Astrocyte (in vitro differentiated cells and primary cell): ENCODE data around the gene NAP1L4. TPM values are rescaled to one million over a fixed set of nuclear protein-coding genes. Genes with fewer than 3 reads are reported as not detected.

Experiments
- DNase-seq: peaks from one replicate; pipeline ENCODE4 v3.0.0-alpha.2; 2010; ENCODE audit warnings: low read depth
- FAIRE-seq: peaks from 2 replicates; lab custom pipeline; 2011; peaks lifted over from hg19 to GRCh38; lab: Jason Lieb, UNC
- H2AFZ ChIP-seq: 2 replicates; pipeline ENCODE4 v1.6.0; 2012; ENCODE audit warnings: low read depth, low read length, inconsistent platforms
- H3K27ac ChIP-seq: 2 replicates; pipeline ENCODE4 v1.5.1; 2011; ENCODE audit warnings: low read depth, low read length, inconsistent platforms
- H3K27me3 ChIP-seq: 2 replicates; pipeline ENCODE4 v1.6.0; 2011; ENCODE audit warnings: low read length, inconsistent platforms; ENCODE audit not compliant: insufficient read depth
- H3K36me3 ChIP-seq: 2 replicates; pipeline ENCODE4 v1.5.1; 2011; ENCODE audit warnings: low read length, inconsistent platforms; ENCODE audit not compliant: insufficient read depth
- H3K4me1 ChIP-seq: 2 replicates; pipeline ENCODE4 v1.5.1; 2011; ENCODE audit warnings: low read length, inconsistent platforms; ENCODE audit not compliant: insufficient read depth
- H3K4me2 ChIP-seq: 2 replicates; pipeline ENCODE4 v1.6.0; 2012; ENCODE audit warnings: low read length, inconsistent platforms
- H3K4me3 ChIP-seq: 2 replicates; pipeline ENCODE4 v1.5.1; 2011; ENCODE audit warnings: low read depth, mild to moderate bottlenecking, low read length, inconsistent platforms; ENCODE audit not compliant: insufficient read depth
- H3K79me2 ChIP-seq: 2 replicates; pipeline ENCODE4 v1.6.0; 2012; ENCODE audit warnings: mild to moderate bottlenecking, low read length, inconsistent platforms; ENCODE audit not compliant: insufficient read depth
- H3K9ac ChIP-seq: 2 replicates; pipeline ENCODE4 v1.6.0; 2012; ENCODE audit warnings: mild to moderate bottlenecking, low read length, inconsistent platforms
- H3K9me3 ChIP-seq: 2 replicates; pipeline ENCODE4 v1.5.1; 2012; ENCODE audit warnings: low read depth, mild to moderate bottlenecking, low read length, inconsistent platforms; ENCODE audit not compliant: insufficient read depth
- H4K20me1 ChIP-seq: 2 replicates; pipeline ENCODE4 v1.6.0; 2012; ENCODE audit warnings: low read length, inconsistent platforms; ENCODE audit not compliant: insufficient read depth
- H3K27ac Mint-ChIP-seq: one replicate; pipeline ENCODE4 v1.8.0; 2021; ENCODE audit warnings: mild to moderate bottlenecking, mixed read lengths; ENCODE audit not compliant: unreplicated experiment
- H3K27me3 Mint-ChIP-seq: one replicate; pipeline ENCODE4 v1.8.0; 2021; ENCODE audit warnings: low read depth, mixed read lengths; ENCODE audit not compliant: unreplicated experiment
- H3K36me3 Mint-ChIP-seq: one replicate; pipeline ENCODE4 v1.8.0; 2021; ENCODE audit warnings: low read depth, mixed read lengths; ENCODE audit not compliant: unreplicated experiment
- H3K4me1 Mint-ChIP-seq: one replicate; pipeline ENCODE4 v1.8.0; 2021; ENCODE audit warnings: low read depth, mixed read lengths; ENCODE audit not compliant: unreplicated experiment
- H3K4me3 Mint-ChIP-seq: one replicate; pipeline ENCODE4 v1.8.0; 2021; ENCODE audit warnings: mild to moderate bottlenecking, moderate library complexity, mixed read lengths; ENCODE audit not compliant: unreplicated experiment
- H3K9me3 Mint-ChIP-seq: one replicate; pipeline ENCODE4 v1.8.0; 2021; ENCODE audit warnings: mild to moderate bottlenecking, mixed read lengths; ENCODE audit not compliant: unreplicated experiment
- CTCF ChIP-seq: IDR thresholded peaks from 2 replicates; pipeline ENCODE4 v1.5.1; 2011; ENCODE audit warnings: low read depth, mild to moderate bottlenecking, inconsistent platforms, low read length, moderate library complexity; ENCODE audit not compliant: insufficient read depth
- EZH2 ChIP-seq: IDR thresholded peaks from 2 replicates; pipeline ENCODE4 v1.6.1; 2012; ENCODE audit warnings: mild to moderate bottlenecking, low read length, inconsistent platforms; ENCODE audit not compliant: insufficient read depth
- total RNA-seq: library from RNA; stranded (reverse); gene quantifications from 2 replicates; pipeline ENCODE4 v1.2.1, GENCODE V29; 2021

NAP1L4 gene
- total RNA-seq, 1 donor from 2014 or later, result 153 TPM

- H3K27me3 ChIP-seq, result no peaks in the 10 kb centered on the region
- H3K4me1 ChIP-seq, result no peaks in the 10 kb centered on the region
- no peak overlapping the region for H3K4me2 ChIP-seq
- Mint-ChIP-seq H3K27ac (peak overlapping the region; percentile 28), H3K36me3 (peaks cover 25% of the 10 kb centered on the region), H3K27me3 (no peaks in the 10 kb centered on the region), H3K9me3 (no peaks in the 10 kb centered on the region), H3K4me3 (no peak overlapping the region), H3K4me1 (peaks cover 9% of the 10 kb centered on the region)
- peaks cover 17% of the 10 kb centered on the region for H3K79me2 ChIP-seq
- peaks cover 40% of the 10 kb centered on the region for H3K36me3 ChIP-seq
- DNase-seq (no peak), FAIRE-seq (no peak)
- H3K9ac ChIP-seq, result no peak overlapping the region
- H3K27ac ChIP-seq, result no peak overlapping the region
- H4K20me1 ChIP-seq, result peaks cover 44% of the 10 kb centered on the region
- no peaks in the 10 kb centered on the region for H3K9me3 ChIP-seq
- no peak overlapping the region for H2AFZ ChIP-seq
- no peak overlapping the region for H3K4me3 ChIP-seq
- TF ChIP-seq EZH2, result no peak
- TF ChIP-seq CTCF, result no peak
These were observed 38.4 kb upstream of the NAP1L4 start for GRCh38 chr11:3030289-3031070.

GRCh38 chr11:3028813-3029212, 36.7 kb upstream of the NAP1L4 start:
- Mint-ChIP-seq H3K9me3 (no peaks in the 10 kb centered on the region), H3K36me3 (peaks cover 27% of the 10 kb centered on the region), H3K27ac (no peak overlapping the region), H3K27me3 (no peaks in the 10 kb centered on the region), H3K4me3 (no peak overlapping the region), H3K4me1 (peaks cover 9% of the 10 kb centered on the region)
- no peak overlapping the region for H3K4me3 ChIP-seq
- no peak overlapping the region for H2AFZ ChIP-seq
- peaks cover 37% of the 10 kb centered on the region for H4K20me1 ChIP-seq
- no peaks in the 10 kb centered on the region for H3K9me3 ChIP-seq
- no peak overlapping the region for H3K27ac ChIP-seq
- no peak for FAIRE-seq
- H3K9ac ChIP-seq, result no peak overlapping the region
- H3K36me3 ChIP-seq, result peaks cover 33% of the 10 kb centered on the region
- H3K79me2 ChIP-seq, result peaks cover 17% of the 10 kb centered on the region
- H3K27me3 ChIP-seq, result no peaks in the 10 kb centered on the region
- DNase-seq, result no peak
- no peak overlapping the region for H3K4me2 ChIP-seq
- H3K4me1 ChIP-seq, result no peaks in the 10 kb centered on the region
- TF ChIP-seq EZH2 (no peak), CTCF (no peak)

DNA sequence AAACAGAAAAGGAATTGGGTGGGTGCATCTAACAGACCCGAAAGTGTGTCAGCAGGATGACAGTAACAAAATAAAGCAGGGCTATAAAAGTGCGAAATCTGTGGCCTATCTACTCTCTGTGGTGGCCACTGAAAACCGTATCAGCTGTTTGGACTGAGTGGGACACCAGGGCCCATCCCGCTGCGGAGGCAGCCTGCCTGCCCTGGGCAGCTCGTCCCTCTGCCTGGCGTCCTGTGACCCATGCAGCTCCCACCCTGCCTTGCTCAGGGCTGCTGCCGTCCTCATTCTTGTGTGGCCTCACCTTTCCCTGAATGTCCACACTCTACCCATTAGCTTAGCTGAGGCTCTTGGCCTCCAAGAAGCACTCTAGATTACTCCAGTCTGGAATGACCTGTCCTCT, 34.7 kb upstream of the NAP1L4 start:
- Histone ChIP-seq H3K9ac (no peak overlapping the region), H3K4me2 (no peak overlapping the region), H3K9me3 (no peaks in the 10 kb centered on the region), H3K4me1 (peaks cover 10% of the 10 kb centered on the region), H3K36me3 (peaks cover 33% of the 10 kb centered on the region), H3K27ac (no peak overlapping the region), H3K79me2 (peaks cover 14% of the 10 kb centered on the region), H3K27me3 (no peaks in the 10 kb centered on the region), H4K20me1 (peaks cover 38% of the 10 kb centered on the region), H2AFZ (no peak overlapping the region), H3K4me3 (no peak overlapping the region)
- Mint-ChIP-seq H3K4me3 (no peak overlapping the region), H3K36me3 (peaks cover 39% of the 10 kb centered on the region), H3K9me3 (no peaks in the 10 kb centered on the region), H3K4me1 (peaks cover 28% of the 10 kb centered on the region), H3K27me3 (no peaks in the 10 kb centered on the region), H3K27ac (no peak overlapping the region)
- no peak for DNase-seq
- no peak for FAIRE-seq
- TF ChIP-seq CTCF (no peak), EZH2 (no peak)
